ENCODE results near the gene SH2D2A. TPM values are rescaled to one million over a fixed set of nuclear protein-coding genes. Genes with fewer than 3 reads are reported as not detected.

Gene SH2D2A
- total RNA-seq, 1 experiment from 2014 or later: 4.0 TPM

- no peaks in the 10 kb centered on the region for H3K9me3 ChIP-seq (ENCODE audit: insufficient read depth, low read depth)
- H2AFZ ChIP-seq: no peak overlapping the region
- intact Hi-C loops (cut with micrococcal nuclease; ENCODE audit: unreplicated experiment): loop anchor here (1.0 to 2.0 kb wide), 4 partner anchors 64 to 130 kb away; partner anchors contain the start of gene NTRK1
- no TSS peak for BruUV-seq (replicated peaks)
- peaks cover 15% of the 10 kb centered on the region for H3K36me3 ChIP-seq (ENCODE audit: low read depth)
- H3K4me2 ChIP-seq: no peak overlapping the region
- no peak for DNase-seq
- H3K27me3 ChIP-seq (ENCODE audit: insufficient read depth, low read depth): no peaks in the 10 kb centered on the region
- H3K9me2 ChIP-seq (ENCODE audit: insufficient read depth): no peaks in the 10 kb centered on the region
- H4K20me1 ChIP-seq (ENCODE audit: insufficient read depth): peaks cover 19% of the 10 kb centered on the region
- H3F3A ChIP-seq (ENCODE audit: insufficient read depth, low read depth): peaks cover 19% of the 10 kb centered on the region; the same call in 1 of the 2 replicates
- TF ChIP-seq EZH2 (IDR thresholded peaks at IDR 0.05; ENCODE audit: low read depth): no peak
- no peak for TF ChIP-seq CTCF (conservative IDR thresholded peaks at IDR 0.05)
- H3K4me3 ChIP-seq: no peak overlapping the region
- POLR2A ChIA-PET (ENCODE audit: unreplicated experiment): no interaction called here
- no peak overlapping the region for H3K27ac ChIP-seq
- H3K79me2 ChIP-seq (ENCODE audit: low read depth): no peaks in the 10 kb centered on the region
- no peaks in the 10 kb centered on the region for H3K4me1 ChIP-seq (replicated peaks; ENCODE audit: insufficient read depth)
- CTCF ChIA-PET: interaction anchor here (0.9 to 1.0 kb wide), 2 partner anchors 63 to 70 kb away, joined by 3 to 5 read pairs; no protein-coding TSS in a partner anchor
Observed at GRCh38 chr1:156796340-156797097, 20.1 kb downstream of the SH2D2A start.

DNA sequence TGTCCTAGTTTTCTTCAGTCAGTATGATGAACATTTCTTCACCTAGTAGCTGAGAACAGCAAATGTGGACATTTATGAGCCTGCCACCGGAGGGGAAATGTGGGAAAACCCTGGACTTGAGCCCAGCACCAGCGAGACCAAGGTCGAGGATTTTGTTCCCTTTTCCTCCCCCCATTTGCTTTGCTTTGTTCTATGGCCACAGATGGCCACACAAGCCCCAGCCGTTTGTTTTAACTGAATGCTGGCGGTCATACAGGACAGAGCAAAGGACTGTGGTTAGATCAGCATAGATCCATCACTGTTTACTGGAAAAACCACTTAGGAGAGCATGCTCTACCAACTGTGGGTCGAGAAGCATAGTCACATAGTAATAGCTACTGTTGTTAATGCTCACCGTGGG lies 20.9 kb downstream of the SH2D2A start:
- Histone ChIP-seq H3K79me2 (ENCODE audit: low read depth) (no peaks in the 10 kb centered on the region), H3K9me3 (ENCODE audit: insufficient read depth, low read depth) (no peaks in the 10 kb centered on the region), H3K36me3 (ENCODE audit: low read depth) (peaks cover 15% of the 10 kb centered on the region), H3F3A (ENCODE audit: insufficient read depth, low read depth) (peaks cover 19% of the 10 kb centered on the region; the same call in 1 of the 2 replicates), H3K27me3 (ENCODE audit: insufficient read depth, low read depth) (no peaks in the 10 kb centered on the region), H3K4me2 (no peak overlapping the region), H3K27ac (no peak overlapping the region), H2AFZ (no peak overlapping the region), H4K20me1 (ENCODE audit: insufficient read depth) (peaks cover 15% of the 10 kb centered on the region), H3K4me3 (no peak overlapping the region), H3K9me2 (ENCODE audit: insufficient read depth) (no peaks in the 10 kb centered on the region), H3K4me1 (replicated peaks; ENCODE audit: insufficient read depth) (no peaks in the 10 kb centered on the region)
- CTCF ChIA-PET: no interaction called here
- TF ChIP-seq CTCF (conservative IDR thresholded peaks at IDR 0.05): no peak
- TF ChIP-seq EZH2 (IDR thresholded peaks at IDR 0.05; ENCODE audit: low read depth): no peak
- no peak for DNase-seq
- intact Hi-C loops (cut with micrococcal nuclease; ENCODE audit: unreplicated experiment): loop anchor here (2.0 kb wide), 2 partner anchors 65 to 131 kb away; partner anchors contain the start of gene NTRK1
- no TSS peak for BruUV-seq (replicated peaks)
- POLR2A ChIA-PET (ENCODE audit: unreplicated experiment): no interaction called here

DNA sequence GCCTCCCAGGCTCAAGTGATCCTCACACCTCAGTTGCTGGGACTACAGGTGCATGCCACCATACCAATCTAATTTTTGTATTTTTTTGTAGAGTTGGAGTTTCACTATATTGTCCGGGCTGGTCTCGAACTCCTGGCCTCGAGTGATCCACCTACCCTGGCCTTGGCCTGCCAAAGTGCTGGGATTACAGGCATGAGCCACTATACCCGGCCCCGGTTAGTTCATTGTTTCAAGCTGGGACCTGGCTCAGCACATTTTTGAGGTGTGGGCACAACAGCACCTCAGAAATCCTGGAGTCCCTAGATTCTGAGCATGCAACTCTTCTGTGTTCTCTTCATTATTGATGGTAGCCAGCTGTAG lies 21.3 kb downstream of the SH2D2A start:
- H3K4me2 ChIP-seq: no peak overlapping the region
- ChIA-PET CTCF (no interaction called here), POLR2A (ENCODE audit: unreplicated experiment) (no interaction called here)
- no TSS peak for BruUV-seq (replicated peaks)
- no peaks in the 10 kb centered on the region for H3K9me2 ChIP-seq (ENCODE audit: insufficient read depth)
- no peak overlapping the region for H3K27ac ChIP-seq
- H4K20me1 ChIP-seq (ENCODE audit: insufficient read depth): peaks cover 16% of the 10 kb centered on the region
- H3K9me3 ChIP-seq (ENCODE audit: insufficient read depth, low read depth): no peaks in the 10 kb centered on the region
- H3K79me2 ChIP-seq (ENCODE audit: low read depth): no peaks in the 10 kb centered on the region
- no peak overlapping the region for H2AFZ ChIP-seq
- H3K4me3 ChIP-seq: no peak overlapping the region
- H3K36me3 ChIP-seq (ENCODE audit: low read depth): peaks cover 15% of the 10 kb centered on the region
- intact Hi-C loops (cut with micrococcal nuclease; ENCODE audit: unreplicated experiment): no loop called here
- peaks cover 19% of the 10 kb centered on the region; the same call in 1 of the 2 replicates for H3F3A ChIP-seq (ENCODE audit: insufficient read depth, low read depth)
- TF ChIP-seq CTCF (conservative IDR thresholded peaks at IDR 0.05) (no peak), EZH2 (IDR thresholded peaks at IDR 0.05; ENCODE audit: low read depth) (no peak)
- no peaks in the 10 kb centered on the region for H3K4me1 ChIP-seq (replicated peaks; ENCODE audit: insufficient read depth)
- no peak for DNase-seq
- no peaks in the 10 kb centered on the region for H3K27me3 ChIP-seq (ENCODE audit: insufficient read depth, low read depth)

Data from PC-9 (cell line).